HEK293 (cell line): ENCODE data around the gene FSIP1.

Experiments
- CTCF ChIA-PET: fragments of 350-600 bp; formaldehyde crosslinking; extraction: SDS; loops from one replicate; lab custom pipeline; 2021; ENCODE audit warnings: antibody characterized with exemption; lab: Yijun Ruan, JAX
- POLR2A ChIA-PET: fragments of 300-600 bp; formaldehyde crosslinking; extraction: SDS; loops from one replicate; lab custom pipeline; 2020; ENCODE audit warnings: antibody characterized with exemption, inconsistent platforms; lab: Yijun Ruan, JAX
- H3K27ac ChIP-seq: fragments of 200-500 bp; sonication (Bioruptor generic); 2 replicates; pipeline ENCODE4 v1.5.1; 2014; ENCODE audit warnings: low read depth, low read length, control low read depth, inconsistent platforms; ENCODE audit errors: extremely low read depth
- H3K36me3 ChIP-seq, 2 experiments: fragments of 200-500 bp in 1 of 2; sonication (Bioruptor generic) in 1 of 2; 1 replicate in 1 of 2; 2 replicates in 1 of 2; pipeline ENCODE4 v1.5.1; 2014 to 2017; ENCODE audit warnings: inconsistent platforms in 2 of 2, low read length in 2 of 2; ENCODE audit not compliant: control insufficient read depth in 2 of 2, insufficient read depth in 1 of 2
- H3K4me1 ChIP-seq: fragments of 200-500 bp; sonication (Bioruptor generic); 2 replicates; pipeline ENCODE4 v1.5.1; 2014; ENCODE audit warnings: mild to moderate bottlenecking, low read length, inconsistent platforms; ENCODE audit not compliant: control insufficient read depth, insufficient read depth
- H3K4me3 ChIP-seq: 2 replicates; pipeline ENCODE4 v1.5.1; 2011; ENCODE audit warnings: low read depth, mild to moderate bottlenecking, control low read depth, low read length, moderate library complexity
- H3K9me3 ChIP-seq: fragments of 200-500 bp; sonication (Bioruptor generic); 2 replicates; pipeline ENCODE4 v1.5.1; 2014; ENCODE audit warnings: low read depth, low read length, inconsistent platforms; ENCODE audit not compliant: control insufficient read depth, insufficient read depth
- GFI1B ChIP-seq: fragments of 450-650 bp; formaldehyde crosslinking; IDR thresholded peaks from 2 replicates; pipeline ENCODE4 v1.5.1; 2016; ENCODE audit warnings: missing biosample characterization, missing genetic modification characterization
- MYNN ChIP-seq: fragments of 450-650 bp; formaldehyde crosslinking; IDR thresholded peaks from 2 replicates; pipeline ENCODE4 v1.5.1; 2016; ENCODE audit warnings: missing biosample characterization, missing genetic modification characterization, borderline replicate concordance
- REPIN1 ChIP-seq: fragments of 450-650 bp; formaldehyde crosslinking; IDR thresholded peaks from 2 replicates; pipeline ENCODE4 v1.5.1; 2017; ENCODE audit warnings: missing biosample characterization, missing genetic modification characterization, low read depth
- TRIM28 ChIP-seq: IDR thresholded peaks from 2 replicates; pipeline ENCODE4 v1.6.1; 2011; ENCODE audit warnings: low read length, control low read depth, borderline replicate concordance
- ZNF138 ChIP-seq: fragments of 450-650 bp; formaldehyde crosslinking; IDR thresholded peaks from 2 replicates; pipeline ENCODE4 v1.5.1; 2016; ENCODE audit warnings: missing biosample characterization, missing genetic modification characterization, borderline replicate concordance
- ZNF214 ChIP-seq: fragments of 450-650 bp; formaldehyde crosslinking; IDR thresholded peaks from 2 replicates; pipeline ENCODE4 v1.5.1; 2017; ENCODE audit warnings: missing biosample characterization, mild to moderate bottlenecking, missing genetic modification characterization, borderline replicate concordance
- ZNF24 ChIP-seq: fragments of 450-650 bp; formaldehyde crosslinking; IDR thresholded peaks from 2 replicates; pipeline ENCODE4 v1.5.1; 2016; ENCODE audit warnings: missing biosample characterization, missing genetic modification characterization
- ZNF274 ChIP-seq, 2 experiments: fragments of 200-500 bp in 1 of 2; fragments of 450-650 bp in 1 of 2; sonication (Bioruptor generic) in 1 of 2; formaldehyde crosslinking in 1 of 2; IDR thresholded peaks; 2 replicates each; pipeline versions ENCODE4 v1.5.1 to v1.6.1; 2014 to 2016; ENCODE audit warnings: borderline replicate concordance in 1 of 2, inconsistent platforms in 1 of 2, low read length in 1 of 2, missing biosample characterization in 1 of 2, missing genetic modification characterization in 1 of 2
- ZNF473 ChIP-seq: fragments of 450-650 bp; formaldehyde crosslinking; IDR thresholded peaks from 2 replicates; pipeline ENCODE4 v1.5.1; 2017; ENCODE audit warnings: missing biosample characterization, missing genetic modification characterization
- ZNF529 ChIP-seq: fragments of 450-650 bp; formaldehyde crosslinking; IDR thresholded peaks from 2 replicates; pipeline ENCODE4 v1.5.1; 2017; ENCODE audit warnings: missing genetic modification characterization, missing biosample characterization; ENCODE audit not compliant: insufficient replicate concordance
- ZNF660 ChIP-seq: fragments of 450-650 bp; IDR thresholded peaks from 2 replicates; pipeline ENCODE4 v1.5.1; 2018; ENCODE audit warnings: missing biosample characterization, mild to moderate bottlenecking, missing genetic modification characterization
- TF ChIP-seq, protein P1 (sequence below): sonication (generic); formaldehyde crosslinking; IDR thresholded peaks from 2 replicates; pipeline ENCODE4 v1.8.1; 2022; ENCODE audit warnings: mild to moderate bottlenecking, moderate library complexity, missing genetic modification reagents
- TF ChIP-seq, protein P2 (sequence below): fragments of 450-650 bp; formaldehyde crosslinking; IDR thresholded peaks from 2 replicates; pipeline ENCODE4 v1.5.1; 2017; ENCODE audit warnings: missing biosample characterization, missing genetic modification characterization
- TF ChIP-seq, protein P3 (sequence below): fragments of 450-650 bp; formaldehyde crosslinking; optimal IDR thresholded peaks from 2 replicates; pipeline ENCODE3; 2016; ENCODE audit warnings: missing biosample characterization, mild to moderate bottlenecking, missing genetic modification characterization
- TF ChIP-seq, protein P4 (sequence below): fragments of 450-650 bp; formaldehyde crosslinking; IDR thresholded peaks from 2 replicates; pipeline ENCODE4 v1.5.1; 2016; ENCODE audit warnings: missing biosample characterization, missing genetic modification characterization
- TF ChIP-seq, protein P5 (sequence below): fragments of 450-650 bp; formaldehyde crosslinking; IDR thresholded peaks from 2 replicates; pipeline ENCODE4 v1.5.1; 2016; ENCODE audit warnings: missing biosample characterization, missing genetic modification characterization, borderline replicate concordance

The FSIP1 gene

DNA sequence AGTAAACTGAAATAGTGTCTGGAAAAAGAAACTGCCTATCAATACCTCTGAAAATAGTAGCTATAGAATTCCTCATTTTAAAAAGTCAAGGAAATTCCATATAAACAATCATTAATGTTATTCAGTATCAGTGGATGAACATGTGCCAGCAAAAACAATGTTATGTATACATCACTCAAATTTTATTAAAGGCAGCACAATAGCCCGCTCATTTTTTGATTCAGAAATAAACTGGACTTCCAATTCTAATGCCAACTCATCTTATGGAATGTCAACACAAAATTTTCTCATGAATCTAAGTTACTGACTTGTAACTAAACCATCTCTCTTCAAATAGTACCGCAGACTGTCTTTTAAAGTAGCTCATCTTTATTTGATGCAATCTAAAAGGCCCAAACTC is 182.8 kb downstream of the FSIP1 start (continued):
- TF ChIP-seq ZNF274 (IDR thresholded peaks at IDR 0.05; ENCODE audit: low read length) (no peak), ZNF274 (tag by site-specific recombination; IDR thresholded peaks at IDR 0.05; ENCODE audit: borderline replicate concordance) (no peak)

DNA sequence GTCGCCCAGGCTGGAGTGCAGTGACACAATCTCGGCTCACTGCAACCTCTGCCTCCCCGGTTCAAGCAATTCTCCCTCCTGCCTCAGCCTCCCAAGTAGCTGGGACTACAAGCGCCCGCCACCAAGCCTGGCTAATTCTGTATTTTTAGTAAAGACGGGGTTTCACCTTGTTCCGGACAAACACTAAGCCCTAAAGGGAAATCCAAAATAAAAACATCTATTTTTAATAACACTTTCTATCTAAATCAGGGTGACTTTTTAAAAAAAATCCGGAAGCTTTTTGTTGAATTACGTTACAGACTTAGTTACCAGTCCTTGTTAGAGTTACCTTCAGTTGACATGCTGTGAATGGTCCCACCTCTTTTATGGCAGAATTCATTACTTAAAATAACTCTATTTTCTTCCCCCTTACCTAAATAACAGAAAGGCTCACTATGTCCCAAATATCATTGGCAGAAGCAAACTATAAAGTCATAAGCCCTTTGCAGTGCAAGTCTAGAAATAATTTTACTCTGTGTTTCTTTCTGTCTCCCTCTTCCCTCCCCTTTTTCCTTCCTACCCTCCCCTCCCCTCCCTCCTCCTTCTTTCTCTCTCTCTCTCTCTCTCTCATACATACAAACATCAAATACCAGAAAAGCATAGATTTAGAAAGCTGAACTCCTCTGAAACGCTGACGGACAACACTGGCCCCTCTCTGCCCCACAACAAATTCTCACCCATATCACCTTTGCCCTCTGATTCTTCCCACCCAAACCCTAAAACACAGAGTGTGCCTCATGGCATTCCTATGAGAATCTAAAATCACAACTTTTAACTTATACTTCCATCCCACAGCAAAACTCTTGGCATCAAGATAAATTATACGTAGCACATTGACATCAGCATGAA is 183.4 kb downstream of the FSIP1 start:
- Histone ChIP-seq H3K36me3 (peaks cover 3% of the 10 kb centered on the region in 2 experiments; a peak in 1 of 3 replicates), H3K27ac (no peak overlapping the region), H3K9me3 (no peaks in the 10 kb centered on the region), H3K4me1 (no peaks in the 10 kb centered on the region), H3K4me3 (no peak overlapping the region)
- no peak for TF ChIP-seq ZNF214 (tag by site-specific recombination)
- no peak for TF ChIP-seq ZNF473 (tag by site-specific recombination)
- TF ChIP-seq, protein P1, sequence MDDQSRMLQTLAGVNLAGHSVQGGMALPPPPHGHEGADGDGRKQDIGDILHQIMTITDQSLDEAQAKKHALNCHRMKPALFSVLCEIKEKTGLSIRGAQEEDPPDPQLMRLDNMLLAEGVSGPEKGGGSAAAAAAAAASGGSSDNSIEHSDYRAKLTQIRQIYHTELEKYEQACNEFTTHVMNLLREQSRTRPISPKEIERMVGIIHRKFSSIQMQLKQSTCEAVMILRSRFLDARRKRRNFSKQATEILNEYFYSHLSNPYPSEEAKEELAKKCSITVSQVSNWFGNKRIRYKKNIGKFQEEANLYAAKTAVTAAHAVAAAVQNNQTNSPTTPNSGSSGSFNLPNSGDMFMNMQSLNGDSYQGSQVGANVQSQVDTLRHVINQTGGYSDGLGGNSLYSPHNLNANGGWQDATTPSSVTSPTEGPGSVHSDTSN (CRISPR knock-in tag), result no peak
- POLR2A ChIA-PET, result no interaction called here
- CTCF ChIA-PET, result interaction anchor here (0.6 to 0.9 kb wide), 4 partner anchors 12 to 548 kb away, joined by 3 read pairs; no protein-coding TSS in a partner anchor

DNA sequence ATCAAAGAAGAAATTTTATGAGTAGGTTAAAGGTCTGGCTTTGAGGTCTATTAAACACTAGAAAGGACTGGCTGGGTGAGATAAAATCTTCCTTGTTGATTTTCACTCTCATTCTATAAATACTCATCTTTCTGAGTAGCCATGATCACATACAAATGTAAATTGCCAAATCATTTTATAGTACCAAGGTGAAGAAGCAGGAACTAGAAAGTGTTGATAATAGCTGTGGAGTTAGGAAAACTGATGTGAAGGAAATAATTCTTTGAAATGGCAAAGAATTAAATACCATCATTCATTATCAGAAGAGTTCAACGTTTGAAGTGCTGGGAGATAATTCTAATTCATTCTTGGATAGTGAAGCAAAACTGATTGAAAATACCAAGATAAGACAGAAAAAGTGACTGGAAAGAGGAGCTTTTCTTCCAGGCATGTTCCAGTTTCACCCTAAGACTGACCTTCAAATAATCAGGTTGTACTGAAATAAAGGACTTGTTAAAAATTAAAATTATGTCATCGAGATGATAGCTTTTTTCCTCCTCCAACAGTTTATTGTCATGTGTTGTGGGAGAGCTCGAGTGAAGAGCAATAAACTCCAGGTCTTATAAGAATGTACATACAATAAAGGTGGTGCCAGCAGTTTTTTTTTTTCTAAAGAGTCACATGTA is 184.3 kb downstream of the FSIP1 start:
- Histone ChIP-seq H3K4me3 (no peak overlapping the region), H3K4me1 (no peaks in the 10 kb centered on the region), H3K27ac (no peak overlapping the region), H3K36me3 (peaks cover 3 to 12% of the 10 kb centered on the region in 2 experiments; a peak in 1 of 3 replicates), H3K9me3 (no peaks in the 10 kb centered on the region)
- TF ChIP-seq, protein P2, sequence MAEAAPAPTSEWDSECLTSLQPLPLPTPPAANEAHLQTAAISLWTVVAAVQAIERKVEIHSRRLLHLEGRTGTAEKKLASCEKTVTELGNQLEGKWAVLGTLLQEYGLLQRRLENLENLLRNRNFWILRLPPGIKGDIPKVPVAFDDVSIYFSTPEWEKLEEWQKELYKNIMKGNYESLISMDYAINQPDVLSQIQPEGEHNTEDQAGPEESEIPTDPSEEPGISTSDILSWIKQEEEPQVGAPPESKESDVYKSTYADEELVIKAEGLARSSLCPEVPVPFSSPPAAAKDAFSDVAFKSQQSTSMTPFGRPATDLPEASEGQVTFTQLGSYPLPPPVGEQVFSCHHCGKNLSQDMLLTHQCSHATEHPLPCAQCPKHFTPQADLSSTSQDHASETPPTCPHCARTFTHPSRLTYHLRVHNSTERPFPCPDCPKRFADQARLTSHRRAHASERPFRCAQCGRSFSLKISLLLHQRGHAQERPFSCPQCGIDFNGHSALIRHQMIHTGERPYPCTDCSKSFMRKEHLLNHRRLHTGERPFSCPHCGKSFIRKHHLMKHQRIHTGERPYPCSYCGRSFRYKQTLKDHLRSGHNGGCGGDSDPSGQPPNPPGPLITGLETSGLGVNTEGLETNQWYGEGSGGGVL (tag by site-specific recombination), result no peak
- CTCF ChIA-PET, result interaction anchor here (0.6 to 0.8 kb wide), 3 partner anchors 69 to 114 kb away, joined by 3 read pairs; no protein-coding TSS in a partner anchor
- POLR2A ChIA-PET, result no interaction called here

DNA sequence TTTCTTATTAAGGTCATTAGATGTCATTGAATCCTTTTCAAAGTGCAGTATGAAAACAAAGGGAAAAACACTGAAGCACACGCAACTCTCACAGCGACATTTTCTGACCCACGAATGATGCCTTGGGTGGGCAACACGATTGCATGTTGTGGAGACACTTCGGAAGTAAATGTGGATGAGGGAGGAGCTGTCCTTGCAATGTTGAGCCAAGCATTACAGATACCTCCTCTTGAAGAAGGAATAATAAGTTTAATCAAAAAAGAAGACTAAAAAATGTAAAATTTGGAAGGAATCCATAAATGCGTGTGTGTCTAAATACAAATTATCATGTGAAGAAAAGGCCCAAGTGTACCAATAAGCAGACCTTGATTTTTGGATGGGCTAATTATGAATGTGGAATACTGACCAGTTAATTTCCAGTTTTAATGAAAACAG is 184.9 kb downstream of the FSIP1 start:
- H3K27ac ChIP-seq, result no peak overlapping the region
- POLR2A ChIA-PET, result no interaction called here
- CTCF ChIA-PET, result no interaction called here
- H3K4me1 ChIP-seq, result no peaks in the 10 kb centered on the region
- H3K9me3 ChIP-seq, result no peaks in the 10 kb centered on the region
- H3K36me3 ChIP-seq, result peaks cover 3 to 17% of the 10 kb centered on the region in 2 experiments; a peak in 1 of 3 replicates
- H3K4me3 ChIP-seq, result no peak overlapping the region
- TF ChIP-seq, protein P3, sequence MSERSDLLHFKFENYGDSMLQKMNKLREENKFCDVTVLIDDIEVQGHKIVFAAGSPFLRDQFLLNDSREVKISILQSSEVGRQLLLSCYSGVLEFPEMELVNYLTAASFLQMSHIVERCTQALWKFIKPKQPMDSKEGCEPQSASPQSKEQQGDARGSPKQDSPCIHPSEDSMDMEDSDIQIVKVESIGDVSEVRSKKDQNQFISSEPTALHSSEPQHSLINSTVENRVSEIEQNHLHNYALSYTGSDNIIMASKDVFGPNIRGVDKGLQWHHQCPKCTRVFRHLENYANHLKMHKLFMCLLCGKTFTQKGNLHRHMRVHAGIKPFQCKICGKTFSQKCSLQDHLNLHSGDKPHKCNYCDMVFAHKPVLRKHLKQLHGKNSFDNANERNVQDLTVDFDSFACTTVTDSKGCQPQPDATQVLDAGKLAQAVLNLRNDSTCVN, result no peak
- TF ChIP-seq GFI1B (no peak), MYNN (tag by site-specific recombination) (no peak), REPIN1 (no peak), TRIM28 (no peak), ZNF660 (tag by site-specific recombination) (no peak), ZNF138 (tag by site-specific recombination) (no peak), ZNF529 (tag by site-specific recombination) (no peak), ZNF24 (no peak)
- TF ChIP-seq, protein P4, sequence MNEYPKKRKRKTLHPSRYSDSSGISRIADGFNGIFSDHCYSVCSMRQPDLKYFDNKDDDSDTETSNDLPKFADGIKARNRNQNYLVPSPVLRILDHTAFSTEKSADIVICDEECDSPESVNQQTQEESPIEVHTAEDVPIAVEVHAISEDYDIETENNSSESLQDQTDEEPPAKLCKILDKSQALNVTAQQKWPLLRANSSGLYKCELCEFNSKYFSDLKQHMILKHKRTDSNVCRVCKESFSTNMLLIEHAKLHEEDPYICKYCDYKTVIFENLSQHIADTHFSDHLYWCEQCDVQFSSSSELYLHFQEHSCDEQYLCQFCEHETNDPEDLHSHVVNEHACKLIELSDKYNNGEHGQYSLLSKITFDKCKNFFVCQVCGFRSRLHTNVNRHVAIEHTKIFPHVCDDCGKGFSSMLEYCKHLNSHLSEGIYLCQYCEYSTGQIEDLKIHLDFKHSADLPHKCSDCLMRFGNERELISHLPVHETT (tag by site-specific recombination), result no peak
- TF ChIP-seq, protein P5, sequence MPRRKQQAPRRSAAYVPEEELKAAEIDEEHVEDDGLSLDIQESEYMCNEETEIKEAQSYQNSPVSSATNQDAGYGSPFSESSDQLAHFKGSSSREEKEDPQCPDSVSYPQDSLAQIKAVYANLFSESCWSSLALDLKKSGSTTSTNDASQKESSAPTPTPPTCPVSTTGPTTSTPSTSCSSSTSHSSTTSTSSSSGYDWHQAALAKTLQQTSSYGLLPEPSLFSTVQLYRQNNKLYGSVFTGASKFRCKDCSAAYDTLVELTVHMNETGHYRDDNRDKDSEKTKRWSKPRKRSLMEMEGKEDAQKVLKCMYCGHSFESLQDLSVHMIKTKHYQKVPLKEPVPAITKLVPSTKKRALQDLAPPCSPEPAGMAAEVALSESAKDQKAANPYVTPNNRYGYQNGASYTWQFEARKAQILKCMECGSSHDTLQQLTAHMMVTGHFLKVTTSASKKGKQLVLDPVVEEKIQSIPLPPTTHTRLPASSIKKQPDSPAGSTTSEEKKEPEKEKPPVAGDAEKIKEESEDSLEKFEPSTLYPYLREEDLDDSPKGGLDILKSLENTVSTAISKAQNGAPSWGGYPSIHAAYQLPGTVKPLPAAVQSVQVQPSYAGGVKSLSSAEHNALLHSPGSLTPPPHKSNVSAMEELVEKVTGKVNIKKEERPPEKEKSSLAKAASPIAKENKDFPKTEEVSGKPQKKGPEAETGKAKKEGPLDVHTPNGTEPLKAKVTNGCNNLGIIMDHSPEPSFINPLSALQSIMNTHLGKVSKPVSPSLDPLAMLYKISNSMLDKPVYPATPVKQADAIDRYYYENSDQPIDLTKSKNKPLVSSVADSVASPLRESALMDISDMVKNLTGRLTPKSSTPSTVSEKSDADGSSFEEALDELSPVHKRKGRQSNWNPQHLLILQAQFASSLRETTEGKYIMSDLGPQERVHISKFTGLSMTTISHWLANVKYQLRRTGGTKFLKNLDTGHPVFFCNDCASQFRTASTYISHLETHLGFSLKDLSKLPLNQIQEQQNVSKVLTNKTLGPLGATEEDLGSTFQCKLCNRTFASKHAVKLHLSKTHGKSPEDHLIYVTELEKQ (tag by site-specific recombination), result no peak
